T-cell (primary cell): ENCODE data around the gene EBLN2. TPM values are rescaled to one million over a fixed set of nuclear protein-coding genes. Genes with fewer than 3 reads are reported as not detected.

Experiments
- ATAC-seq, 4 experiments: fragments of 200-7000 bp in 3 of 4; fragments of 150-1000 bp in 1 of 4; cut with Tn5 transposase; replicated peaks in 1 of 4; 1 replicate in 3 of 4; 2 replicates in 1 of 4; pipeline ENCODE4 v1.10.0; 2021; ENCODE audit warnings: moderate library complexity in 3 of 4, mild to moderate bottlenecking in 2 of 4, moderate number of reproducible peaks in 1 of 4
- CTCF ChIA-PET, 2 donors: fragments of 300-600 bp; sonication (Branson Sonifier 250); formaldehyde crosslinking; loops; one replicate each; lab custom pipeline; 2022; ENCODE audit warnings: antibody characterized with exemption in 2 of 2; lab: Charles Lee
- POLR2A ChIA-PET, 2 donors: fragments of 300-600 bp; sonication (Branson Sonifier 250); formaldehyde crosslinking; loops; one replicate each; lab custom pipeline; 2022; ENCODE audit warnings: antibody characterized with exemption in 2 of 2; lab: Charles Lee
- DNase-seq, 35 experiments: peaks; one replicate each; pipeline versions ENCODE4 v3.0.0 to v3.0.0-alpha.2; 2013 to 2023
- H3K27ac ChIP-seq: one replicate; pipeline ENCODE4 v1.5.1; 2013; ENCODE audit warnings: low read length
- H3K27me3 ChIP-seq, 2 experiments: replicated peaks in 1 of 2; 1 replicate in 1 of 2; 2 replicates in 1 of 2; pipeline versions ENCODE4 v1.6.1 to v1.7.0; 2013; ENCODE audit warnings: low read length in 1 of 2, mixed read lengths in 1 of 2; ENCODE audit not compliant: control insufficient read depth in 2 of 2, insufficient read depth in 2 of 2; ENCODE audit errors: extremely low read depth in 1 of 2
- H3K36me3 ChIP-seq, 2 donors: 1 replicate in 1 of 2; 2 replicates in 1 of 2; pipeline versions ENCODE4 v1.6.1 to v1.7.0; 2013; ENCODE audit warnings: low read length in 1 of 2; ENCODE audit not compliant: control insufficient read depth in 2 of 2, insufficient read depth in 1 of 2; ENCODE audit errors: extremely low read depth in 1 of 2
- H3K4me1 ChIP-seq, 2 experiments: 1 replicate in 1 of 2; 2 replicates in 1 of 2; pipeline versions ENCODE4 v1.6.1 to v1.7.0; 2013; ENCODE audit warnings: low read length in 2 of 2, mixed read lengths in 1 of 2; ENCODE audit not compliant: insufficient read depth in 2 of 2, control insufficient read depth in 1 of 2; ENCODE audit errors: extremely low read depth in 1 of 2
- H3K4me3 ChIP-seq, 2 donors: 1 replicate in 1 of 2; 2 replicates in 1 of 2; pipeline versions ENCODE4 v1.5.1 to v1.7.0; 2013; ENCODE audit warnings: mild to moderate bottlenecking in 2 of 2, low read length in 1 of 2, moderate library complexity in 1 of 2; ENCODE audit not compliant: control insufficient read depth in 1 of 2; ENCODE audit errors: extremely low read depth in 1 of 2
- H3K9me3 ChIP-seq: 2 replicates; pipeline ENCODE4 v1.7.0; 2013
- H3K27ac Mint-ChIP-seq, 2 donors: one replicate each; pipeline ENCODE4 v1.8.0; 2020 to 2021; ENCODE audit warnings: mild to moderate bottlenecking in 2 of 2, mixed read lengths in 2 of 2
- H3K27me3 Mint-ChIP-seq, 2 donors: one replicate each; pipeline ENCODE4 v1.8.0; 2021 to 2022; ENCODE audit warnings: mixed read lengths in 2 of 2
- H3K36me3 Mint-ChIP-seq: one replicate; pipeline ENCODE4 v1.8.0; 2021; ENCODE audit warnings: mixed read lengths
- H3K4me1 Mint-ChIP-seq, 3 donors: one replicate each; pipeline ENCODE4 v1.8.0; 2020 to 2022; ENCODE audit warnings: mixed read lengths in 3 of 3, mild to moderate bottlenecking in 1 of 3
- H3K4me3 Mint-ChIP-seq, 3 donors: one replicate each; pipeline ENCODE4 v1.8.0; 2020 to 2022; ENCODE audit warnings: mild to moderate bottlenecking in 3 of 3, mixed read lengths in 3 of 3, moderate library complexity in 3 of 3
- H3K9me3 Mint-ChIP-seq, 3 donors: one replicate each; pipeline ENCODE4 v1.8.0; 2020 to 2022; ENCODE audit warnings: mixed read lengths in 3 of 3
- WGBS: methylation state at CpG from one replicate; pipeline ENCODE4 v1.1.5; 2013; ENCODE audit warnings: missing lambda C conversion rate; ENCODE audit not compliant: insufficient coverage; 5-methylcytosine and 5-hydroxymethylcytosine counted together
- total RNA-seq, 35 experiments: library from RNA in 6 of 35; stranded (reverse) in 6 of 35; fragments of 120-200 nt in 1 of 35; gene quantifications; one replicate each; pipeline versions ENCODE4 v1.2.1 to v1.2.4 and lab custom pipeline; 2013 to 2026

Gene EBLN2
- total RNA-seq, 5 donors from 2014 or later (not counting 1 experiment from before 2014, with no cell fraction given) = 6.6 to 12.8 (median 8.1) TPM

DNA sequence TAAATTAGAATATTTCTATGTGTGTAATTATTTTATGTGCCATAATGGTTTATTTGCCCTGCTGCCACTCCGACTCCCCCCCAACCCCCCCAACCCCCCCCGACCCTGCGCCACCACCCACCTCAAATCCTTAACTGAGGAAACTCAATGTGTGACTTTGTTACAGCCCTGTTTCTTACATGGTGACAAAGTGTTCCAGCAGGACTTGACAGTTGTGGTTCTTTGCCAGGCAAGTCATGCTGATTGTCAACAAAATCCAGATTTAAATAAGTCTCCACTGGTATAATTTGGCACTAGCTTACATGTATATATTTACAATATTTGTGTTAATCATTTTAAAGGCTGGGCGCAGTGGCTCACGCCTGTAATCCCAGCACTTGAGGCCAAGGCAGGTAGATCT lies 7.7 kb downstream of the EBLN2 start:
- no peaks in the 10 kb centered on the region for H3K9me3 ChIP-seq
- ChIA-PET POLR2A (no interaction called here), CTCF (no interaction called here)
- no CpG with 5 or more reads among the region's 5 CpGs for WGBS
- peaks cover 0 to 19% of the 10 kb centered on the region in 2 donors for H3K36me3 ChIP-seq
- no peak overlapping the region for H3K27ac ChIP-seq
- ATAC-seq (no peak), DNase-seq (no peak)
- H3K4me1 Mint-ChIP-seq = peaks cover 11 to 27% (median 21%) of the 10 kb centered on the region in 3 donors
- H3K4me1 ChIP-seq = peaks cover 3 to 4% of the 10 kb centered on the region in 2 experiments
- H3K27ac Mint-ChIP-seq = no peak overlapping the region
- H3K4me3 Mint-ChIP-seq = no peak overlapping the region
- H3K4me3 ChIP-seq = no peak overlapping the region
- H3K27me3 ChIP-seq = no peaks in the 10 kb centered on the region
- peaks cover 20% of the 10 kb centered on the region for H3K36me3 Mint-ChIP-seq
- no peaks in the 10 kb centered on the region for H3K27me3 Mint-ChIP-seq
- H3K9me3 Mint-ChIP-seq = no peaks in the 10 kb centered on the region

DNA sequence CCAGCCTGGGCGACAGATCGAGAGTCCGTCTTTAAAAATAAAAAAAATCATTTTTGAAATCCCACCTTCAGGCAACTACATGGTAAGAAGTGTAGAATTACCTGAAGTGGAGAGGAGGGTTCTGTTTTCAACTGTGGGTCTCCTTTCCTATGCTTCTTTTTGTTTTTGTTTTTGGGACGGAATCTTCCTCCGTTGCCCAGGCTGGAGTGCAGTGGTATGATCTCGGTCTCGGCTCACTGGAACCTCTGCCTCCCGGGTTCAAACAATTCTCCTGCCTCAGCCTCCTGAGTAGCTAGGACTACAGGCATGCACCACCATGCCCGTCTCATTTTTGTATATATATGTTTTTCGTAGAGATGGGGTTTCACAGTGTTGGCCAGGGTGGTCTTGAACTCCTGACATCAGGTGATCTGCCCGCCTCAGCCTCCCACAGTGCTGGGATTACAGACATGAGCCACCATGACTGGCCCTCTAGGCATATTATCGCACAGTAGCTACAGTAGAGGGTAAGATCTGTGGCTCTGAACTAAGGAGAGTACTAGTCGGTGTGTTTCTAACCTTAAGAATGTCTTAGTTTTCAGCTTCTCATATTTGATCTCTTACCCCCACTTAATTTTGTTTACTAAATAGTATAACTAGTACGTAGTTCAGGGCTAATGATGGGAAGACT lies 8.5 kb downstream of the EBLN2 start:
- WGBS = 96% methylated on average over 5 of the region's 14 CpGs
- Histone ChIP-seq H3K4me1 (peaks cover 3 to 4% of the 10 kb centered on the region in 2 experiments), H3K27ac (no peak overlapping the region), H3K4me3 (no peak overlapping the region), H3K9me3 (no peaks in the 10 kb centered on the region), H3K36me3 (peaks cover 0 to 16% of the 10 kb centered on the region in 2 donors), H3K27me3 (no peaks in the 10 kb centered on the region)
- H3K4me3 Mint-ChIP-seq = no peak overlapping the region
- H3K36me3 Mint-ChIP-seq = peaks cover 13% of the 10 kb centered on the region
- no peaks in the 10 kb centered on the region for H3K27me3 Mint-ChIP-seq
- CTCF ChIA-PET = no interaction called here
- peaks cover 11 to 28% (median 22%) of the 10 kb centered on the region in 3 donors for H3K4me1 Mint-ChIP-seq
- POLR2A ChIA-PET = no interaction called here
- no peaks in the 10 kb centered on the region for H3K9me3 Mint-ChIP-seq
- DNase-seq = no peak
- H3K27ac Mint-ChIP-seq = no peak overlapping the region
- ATAC-seq = peak in 1 of 4 experiments; percentile 9

DNA sequence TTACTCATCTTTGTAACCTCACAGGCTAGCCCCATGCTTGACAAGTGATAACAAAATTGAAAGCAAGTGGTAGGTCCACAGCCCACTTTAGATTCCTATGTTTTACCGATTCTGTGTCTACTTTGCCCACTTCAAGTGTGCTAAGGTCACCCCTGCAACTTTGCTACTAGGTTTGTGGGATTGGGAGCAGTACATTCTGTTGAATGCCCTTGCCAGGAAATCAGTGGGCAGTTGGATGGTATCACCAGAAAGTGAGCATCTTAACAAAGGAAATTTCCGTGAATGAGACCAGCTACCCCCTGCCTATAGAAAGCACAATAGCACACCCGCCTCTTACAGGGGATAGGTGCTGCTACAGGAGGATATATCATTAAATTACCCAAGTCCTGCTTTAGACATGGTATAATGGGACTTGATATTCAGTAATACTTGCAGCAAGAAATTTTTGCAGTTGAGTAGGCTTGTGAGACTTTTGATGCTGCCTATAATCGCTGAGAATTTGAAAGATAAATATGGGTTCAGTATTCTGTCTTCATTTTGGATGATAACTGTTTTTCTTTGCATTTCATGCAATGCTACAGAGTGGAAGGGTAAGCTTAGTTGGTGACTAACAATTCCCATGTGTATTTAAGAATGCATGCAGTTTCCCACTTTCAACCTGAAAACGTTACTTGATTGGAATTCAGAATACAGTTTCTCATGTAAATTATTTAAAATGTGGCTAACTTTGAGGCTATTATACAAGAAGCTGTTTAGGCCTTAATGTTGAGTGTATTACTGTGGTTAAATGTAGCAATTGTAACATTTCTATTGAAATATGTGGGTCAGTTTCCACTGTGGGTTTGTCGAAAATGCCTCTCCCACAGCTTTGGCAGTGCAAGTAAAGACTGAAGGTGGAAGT lies 9.5 kb downstream of the EBLN2 start:
- Histone ChIP-seq H3K27ac (no peak overlapping the region), H3K9me3 (no peaks in the 10 kb centered on the region), H3K27me3 (no peaks in the 10 kb centered on the region), H3K4me1 (peaks cover 3 to 4% of the 10 kb centered on the region in 2 experiments), H3K36me3 (peaks cover 0 to 10% of the 10 kb centered on the region in 2 donors), H3K4me3 (no peak overlapping the region)
- H3K36me3 Mint-ChIP-seq = peaks cover 5% of the 10 kb centered on the region
- peaks cover 11 to 28% (median 22%) of the 10 kb centered on the region in 3 donors for H3K4me1 Mint-ChIP-seq
- H3K4me3 Mint-ChIP-seq = no peak overlapping the region
- no peaks in the 10 kb centered on the region for H3K9me3 Mint-ChIP-seq
- DNase-seq (no peak), ATAC-seq (no peak)
- H3K27me3 Mint-ChIP-seq = no peaks in the 10 kb centered on the region
- CTCF ChIA-PET = interaction anchor here in 1 of 2 donors (0.6 kb wide), 1 partner anchor 1807 kb away, joined by 6 read pairs; no protein-coding TSS in a partner anchor
- WGBS = 100% methylated on average over 1 of the region's 6 CpGs
- H3K27ac Mint-ChIP-seq = peak overlapping the region in 1 of 2 donors; percentile 34
- POLR2A ChIA-PET = no interaction called here

DNA sequence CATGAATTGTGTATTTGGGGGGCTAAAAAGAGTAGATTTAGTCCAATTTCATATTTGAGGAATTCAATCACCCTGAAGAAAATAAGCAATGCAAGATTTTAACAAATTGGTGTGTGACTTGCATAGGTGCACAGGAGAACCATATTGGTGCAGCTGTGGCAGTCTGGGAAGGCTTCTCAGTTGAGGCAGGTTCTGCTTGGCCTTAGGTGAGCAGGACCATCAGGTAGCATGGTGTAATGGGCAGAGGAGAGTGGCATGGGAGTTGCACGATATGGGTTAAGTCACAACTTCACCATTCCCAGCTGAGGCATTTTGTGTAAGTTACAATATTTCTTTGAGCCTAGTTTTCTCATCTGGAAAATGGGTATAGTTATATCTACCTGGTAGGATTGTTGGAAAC lies 10.5 kb downstream of the EBLN2 start:
- Histone ChIP-seq H3K36me3 (peaks cover 0 to 3% of the 10 kb centered on the region in 2 donors), H3K9me3 (no peaks in the 10 kb centered on the region), H3K27ac (no peak overlapping the region), H3K4me1 (peaks cover 3 to 4% of the 10 kb centered on the region in 2 experiments), H3K27me3 (no peaks in the 10 kb centered on the region), H3K4me3 (no peak overlapping the region)
- Mint-ChIP-seq H3K4me3 (no peak overlapping the region), H3K4me1 (peaks cover 11 to 28% (median 22%) of the 10 kb centered on the region in 3 donors), H3K9me3 (no peaks in the 10 kb centered on the region), H3K27ac (peak overlapping the region in 1 of 2 donors; percentile 4), H3K27me3 (no peaks in the 10 kb centered on the region), H3K36me3 (no peaks in the 10 kb centered on the region)
- DNase-seq (no peak), ATAC-seq (no peak)
- no CpG with 5 or more reads among the region's 1 CpG for WGBS
- ChIA-PET CTCF (interaction anchor here in 1 of 2 donors (0.8 kb wide), 1 partner anchor 13 kb away, joined by 3 read pairs; no protein-coding TSS in a partner anchor), POLR2A (no interaction called here)

DNA sequence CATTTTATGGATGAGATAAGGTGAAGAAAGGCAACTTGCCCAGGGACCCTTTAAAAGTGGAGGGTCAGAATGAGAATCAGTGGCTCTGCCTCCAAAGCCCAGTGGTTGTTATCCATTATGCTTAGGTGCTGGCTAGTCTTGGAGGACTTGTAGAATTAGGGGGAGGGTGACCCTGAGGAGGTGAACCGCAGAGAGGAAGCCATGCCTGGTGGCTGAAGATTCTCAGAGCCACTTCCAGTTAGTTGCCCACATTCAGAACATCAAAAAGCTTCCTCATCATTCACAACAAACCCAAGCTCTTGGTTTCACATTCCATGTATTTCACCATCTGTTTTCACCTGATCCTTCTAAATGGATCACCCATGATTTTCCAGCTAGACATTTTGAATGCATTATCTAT lies 11.2 kb downstream of the EBLN2 start:
- no peak overlapping the region for H3K27ac Mint-ChIP-seq
- peaks cover 11 to 28% (median 22%) of the 10 kb centered on the region in 3 donors for H3K4me1 Mint-ChIP-seq
- ChIA-PET CTCF (interaction anchor here in 1 of 2 donors (0.8 kb wide), 1 partner anchor 12 kb away, joined by 3 read pairs; no protein-coding TSS in a partner anchor), POLR2A (interaction anchor here in 1 of 2 donors (0.5 kb wide), 1 partner anchor 1950 kb away, joined by 3 read pairs; no protein-coding TSS in a partner anchor)
- Histone ChIP-seq H3K27ac (no peak overlapping the region), H3K4me1 (peaks cover 3 to 4% of the 10 kb centered on the region in 2 experiments), H3K4me3 (no peak overlapping the region), H3K27me3 (no peaks in the 10 kb centered on the region), H3K9me3 (no peaks in the 10 kb centered on the region), H3K36me3 (no peaks in the 10 kb centered on the region)
- H3K4me3 Mint-ChIP-seq = no peak overlapping the region
- H3K27me3 Mint-ChIP-seq = no peaks in the 10 kb centered on the region
- no CpG with 5 or more reads among the region's 1 CpG for whole genome bisulfite sequencing
- ATAC-seq (no peak), DNase-seq (no peak)
- no peaks in the 10 kb centered on the region for H3K36me3 Mint-ChIP-seq
- H3K9me3 Mint-ChIP-seq = no peaks in the 10 kb centered on the region

DNA sequence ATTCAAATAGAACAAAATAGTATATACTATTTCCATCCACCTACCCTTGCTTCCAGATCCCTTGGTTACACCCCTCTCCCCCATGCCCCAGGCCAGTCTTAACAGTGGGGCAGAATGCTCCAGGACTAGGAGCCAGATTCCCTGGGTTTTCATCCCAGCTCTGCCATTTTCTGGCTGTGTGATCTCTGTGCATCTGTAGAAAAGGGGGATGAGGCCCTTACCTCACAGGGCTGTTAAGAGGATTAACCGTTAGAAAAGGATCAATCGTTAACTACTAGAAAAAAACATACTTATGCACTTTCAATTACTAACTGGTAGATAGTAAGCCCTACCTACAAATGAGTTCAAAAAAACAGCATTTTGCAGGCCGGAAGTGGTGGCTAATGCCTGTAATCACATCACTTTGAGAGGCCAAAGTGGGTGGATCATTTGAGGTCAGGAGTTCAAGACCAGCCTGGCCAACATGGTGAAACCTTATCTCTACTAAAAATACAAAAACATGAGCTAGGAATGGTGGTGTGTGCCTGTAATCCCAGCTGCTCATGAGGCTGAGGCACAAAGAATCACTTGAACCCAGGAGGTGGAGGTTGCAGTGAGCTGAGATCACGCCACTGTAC lies 11.7 kb downstream of the EBLN2 start:
- Histone ChIP-seq H3K36me3 (no peaks in the 10 kb centered on the region), H3K4me1 (peaks cover 3 to 4% of the 10 kb centered on the region in 2 experiments), H3K27me3 (no peaks in the 10 kb centered on the region), H3K9me3 (no peaks in the 10 kb centered on the region), H3K4me3 (no peak overlapping the region), H3K27ac (no peak overlapping the region)
- no peak overlapping the region for H3K27ac Mint-ChIP-seq
- no peaks in the 10 kb centered on the region for H3K27me3 Mint-ChIP-seq
- H3K4me3 Mint-ChIP-seq = no peak overlapping the region
- no peak for DNase-seq
- peaks cover 11 to 28% (median 22%) of the 10 kb centered on the region in 3 donors for H3K4me1 Mint-ChIP-seq
- no CpG with 5 or more reads among the region's 4 CpGs for WGBS
- H3K9me3 Mint-ChIP-seq = no peaks in the 10 kb centered on the region
- ChIA-PET CTCF (no interaction called here), POLR2A (no interaction called here)
- ATAC-seq = no peak
- H3K36me3 Mint-ChIP-seq = no peaks in the 10 kb centered on the region
